Activated CD8-positive, alpha-beta memory T cell treated with anti-CD3 and anti-CD28 coated beads, Interleukin-2, amount 50 U/mL, for 24 hours (primary cell): ENCODE results near the gene CASS4.
A peak's percentile ranks its signal among the peaks of the same experiment; 100 is the strongest.

Source experiments
- DNase-seq: peaks from one replicate; pipeline ENCODE4 v3.0.0-alpha.2; 2020; ENCODE audit errors: extremely low read depth

The CASS4 gene

DNA sequence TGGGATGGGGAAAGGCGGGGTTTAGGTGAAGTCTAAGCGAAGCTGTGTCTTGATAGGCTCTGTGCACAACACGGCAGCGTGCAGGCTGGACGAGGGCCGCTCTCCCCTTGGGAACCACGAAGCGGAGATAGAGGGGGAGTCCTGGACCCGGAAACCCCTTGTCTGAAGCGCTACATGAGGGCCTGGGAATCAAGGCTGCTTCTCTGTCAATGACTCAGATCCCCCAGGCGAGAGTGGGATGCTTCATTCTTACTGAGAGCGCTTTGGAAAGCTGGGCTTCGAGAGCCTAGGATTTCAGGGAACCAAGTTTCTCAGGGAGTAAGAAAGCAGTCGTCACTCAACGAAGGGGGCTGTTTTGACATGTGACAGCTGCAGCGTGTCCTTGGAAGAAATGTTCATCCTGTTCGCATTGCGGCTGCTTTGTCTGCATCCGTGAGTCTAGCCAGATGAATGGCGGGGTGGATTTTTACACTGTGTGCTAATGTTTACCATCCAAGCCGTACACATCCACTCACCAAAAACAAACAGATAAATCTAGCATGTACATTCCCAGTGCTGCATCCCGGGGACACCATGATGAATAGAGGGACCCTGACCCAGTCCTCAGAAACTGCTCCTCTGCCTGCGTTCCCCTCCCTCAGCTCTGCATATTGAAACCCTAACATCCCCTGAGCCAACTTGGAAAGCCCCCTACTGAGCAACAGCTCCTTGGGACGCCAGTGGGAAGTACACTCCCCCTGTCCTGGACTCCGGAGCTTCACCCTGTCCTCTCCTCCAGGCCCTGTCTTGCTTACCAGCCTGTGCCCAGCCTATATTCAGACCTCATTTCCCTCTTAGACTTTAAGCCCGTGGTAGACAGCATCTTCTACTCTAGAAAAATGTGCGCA is 31.8 kb downstream of the CASS4 start:
- DNase-seq = no peak

DNA sequence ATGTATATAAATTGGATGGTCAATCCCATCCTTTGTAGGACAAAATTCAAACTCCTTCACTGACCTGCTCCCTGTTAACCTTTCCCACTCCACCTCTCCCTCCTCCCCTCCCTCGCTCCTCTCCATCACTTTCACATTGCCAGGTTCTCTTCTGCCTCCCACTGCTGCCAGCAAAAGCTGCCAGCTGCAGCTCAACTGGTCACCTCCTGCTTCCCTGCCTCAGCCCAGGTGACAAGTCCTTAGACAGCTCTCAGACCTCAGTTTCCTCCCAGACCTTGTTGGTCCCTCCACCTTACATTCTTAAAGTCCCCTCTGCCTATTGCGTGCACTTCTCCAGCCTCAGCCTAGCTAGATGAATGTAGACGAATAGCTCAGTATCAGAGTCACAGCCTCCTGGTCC is 33.1 kb downstream of the CASS4 start:
- no peak for DNase-seq

DNA sequence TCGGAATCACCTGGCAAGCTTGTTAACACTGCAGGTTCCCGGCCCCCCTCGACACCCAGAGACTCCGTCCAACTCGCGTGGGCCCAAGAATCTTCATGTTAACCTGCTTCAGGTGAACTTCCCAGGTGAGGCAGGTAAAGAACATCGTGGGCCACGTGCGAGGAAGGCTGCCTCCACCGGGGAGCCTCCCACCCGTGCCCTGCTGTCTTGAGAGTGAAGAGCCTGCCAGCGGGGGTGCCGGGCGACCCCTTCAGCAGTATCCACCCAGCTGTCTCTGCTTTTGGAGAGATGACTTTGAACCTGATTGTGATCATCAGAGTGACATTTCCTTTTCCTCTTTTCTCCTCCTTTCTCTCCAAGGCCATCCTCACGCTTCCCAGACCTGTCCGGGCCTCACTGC is 33.5 kb downstream of the CASS4 start:
- no peak for DNase-seq

DNA sequence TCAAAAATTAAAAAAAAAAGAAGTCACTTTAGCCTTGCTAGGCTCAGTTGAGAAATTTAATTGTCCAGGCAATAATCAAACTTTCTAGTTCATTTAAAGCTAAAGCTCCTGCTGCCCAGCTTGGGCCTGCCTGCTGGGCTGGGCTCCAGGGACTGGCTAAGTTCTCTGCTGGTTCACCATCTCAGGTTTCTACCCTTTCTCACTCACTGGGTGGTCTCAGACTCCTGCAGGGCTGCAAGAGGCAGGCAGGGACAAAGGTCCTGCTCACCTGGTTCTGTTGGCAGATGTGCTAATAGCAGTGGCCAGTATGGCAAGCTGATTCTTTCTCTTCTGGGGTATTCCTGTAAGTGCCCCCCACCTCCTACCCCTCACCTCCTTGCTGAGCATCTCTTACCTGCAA is 35.2 kb downstream of the CASS4 start:
- DNase-seq = no peak

DNA sequence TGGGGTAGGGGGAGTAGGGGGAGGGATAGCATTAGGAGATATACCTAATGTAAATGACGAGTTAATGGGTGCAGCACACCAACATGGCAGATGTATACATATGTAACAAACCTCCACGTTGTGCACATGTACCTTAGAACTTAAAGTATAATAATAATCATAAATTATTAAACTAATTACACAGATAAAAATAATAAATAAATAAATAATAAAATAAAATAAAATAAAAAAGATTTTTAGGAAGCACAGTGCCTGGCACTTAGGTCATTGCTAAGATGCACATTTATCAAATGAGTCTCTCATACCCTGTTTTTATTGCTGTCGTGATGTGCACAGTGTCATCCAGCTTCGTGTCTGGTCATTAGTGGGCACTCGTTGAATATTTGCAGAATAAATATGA is 37.4 kb downstream of the CASS4 start:
- DNase-seq = no peak

DNA sequence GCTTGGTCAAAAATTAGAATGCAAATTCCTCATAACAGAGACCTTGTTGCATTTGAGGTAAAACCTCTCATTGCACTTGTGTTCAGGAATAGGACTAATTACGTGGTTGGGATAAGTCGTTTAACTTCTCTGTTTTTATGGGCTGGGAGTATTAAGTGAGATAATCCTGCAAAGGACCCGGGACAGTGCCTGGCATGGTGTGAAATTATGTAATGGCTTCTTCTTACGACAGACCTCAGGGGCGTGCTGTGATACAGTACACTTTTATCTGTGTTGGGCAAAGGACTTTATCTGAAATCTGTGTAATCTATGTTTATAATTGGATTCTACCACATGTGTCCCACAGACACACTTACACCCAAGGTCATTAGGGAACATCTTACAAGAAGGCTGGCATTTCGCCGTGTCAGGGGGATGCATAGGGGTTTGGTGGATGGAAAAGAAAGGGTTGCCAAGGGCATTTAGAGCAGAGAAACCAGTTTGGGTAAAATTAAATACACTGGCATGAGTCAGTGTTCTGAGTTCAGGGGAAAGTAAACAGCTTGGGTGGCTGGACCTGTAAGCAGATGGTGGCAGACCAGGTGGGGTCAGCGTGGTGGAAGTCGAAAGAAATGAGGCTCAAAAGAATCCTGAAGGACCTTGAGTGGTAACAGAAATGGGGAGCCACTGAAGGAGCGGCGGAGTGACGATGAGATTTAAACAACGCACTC is 39.2 kb downstream of the CASS4 start:
- DNase-seq = no peak

DNA sequence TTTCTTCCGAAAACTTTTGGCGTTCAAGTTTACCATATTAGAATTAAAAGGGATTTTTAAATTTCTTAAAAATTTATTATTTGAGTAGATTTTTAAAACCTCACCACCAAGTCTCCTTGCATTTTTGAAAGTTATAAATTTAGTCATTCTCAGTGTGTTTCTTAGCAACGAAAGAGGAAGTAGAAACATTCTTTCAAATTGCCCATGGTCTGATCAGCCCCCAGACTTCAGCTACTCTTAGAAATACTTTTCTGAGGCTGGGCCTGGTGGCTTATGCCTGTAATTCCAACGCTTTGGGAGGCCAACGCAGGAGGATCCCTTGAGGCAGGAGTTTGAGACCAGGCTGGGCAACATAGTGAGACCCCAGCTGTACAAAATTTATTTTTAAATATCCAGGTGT is 41.3 kb downstream of the CASS4 start:
- no peak for DNase-seq

DNA sequence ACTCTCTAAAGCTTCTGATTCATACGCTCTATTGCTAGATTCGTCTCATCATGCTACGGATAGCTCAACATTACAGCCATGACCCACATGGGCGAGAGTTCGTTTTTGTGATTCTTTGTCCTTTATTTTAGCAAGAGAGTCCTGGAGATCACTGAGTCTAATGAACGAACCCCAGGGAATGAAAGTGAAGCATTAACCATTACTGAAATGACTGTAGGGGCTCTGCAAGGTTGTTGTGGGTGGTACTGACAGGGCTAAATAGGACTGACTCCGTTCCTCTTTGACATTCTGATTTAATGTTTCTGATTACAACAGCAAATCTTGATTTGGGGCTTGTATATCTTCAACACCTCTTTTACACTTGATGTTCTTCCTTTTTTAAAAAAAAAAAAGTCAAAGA is 42.7 kb downstream of the CASS4 start:
- no peak for DNase-seq

DNA sequence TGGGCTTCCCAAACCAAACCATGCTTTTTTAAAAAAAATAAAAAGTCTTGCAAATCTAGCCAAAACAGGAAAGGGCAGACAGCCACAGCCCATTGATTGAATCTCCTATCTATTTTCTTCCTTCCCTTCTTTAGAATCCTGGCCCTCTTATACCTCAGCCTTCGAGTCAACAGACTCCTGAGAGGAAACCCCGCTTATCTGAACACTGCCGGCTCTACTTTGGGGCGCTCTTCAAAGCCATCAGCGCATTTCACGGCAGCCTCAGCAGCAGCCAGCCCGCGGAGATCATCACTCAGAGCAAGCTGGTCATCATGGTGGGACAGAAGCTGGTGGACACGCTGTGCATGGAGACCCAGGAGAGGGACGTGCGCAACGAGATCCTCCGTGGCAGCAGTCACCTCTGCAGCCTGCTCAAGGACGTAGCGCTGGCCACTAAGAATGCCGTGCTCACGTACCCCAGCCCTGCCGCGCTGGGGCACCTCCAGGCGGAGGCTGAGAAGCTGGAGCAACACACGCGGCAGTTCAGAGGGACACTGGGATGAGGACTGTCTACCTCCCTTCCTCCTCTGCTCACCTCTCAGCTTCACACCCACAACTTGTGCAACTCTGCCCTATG is 46.3 kb downstream of the CASS4 start:
- no peak for DNase-seq

DNA sequence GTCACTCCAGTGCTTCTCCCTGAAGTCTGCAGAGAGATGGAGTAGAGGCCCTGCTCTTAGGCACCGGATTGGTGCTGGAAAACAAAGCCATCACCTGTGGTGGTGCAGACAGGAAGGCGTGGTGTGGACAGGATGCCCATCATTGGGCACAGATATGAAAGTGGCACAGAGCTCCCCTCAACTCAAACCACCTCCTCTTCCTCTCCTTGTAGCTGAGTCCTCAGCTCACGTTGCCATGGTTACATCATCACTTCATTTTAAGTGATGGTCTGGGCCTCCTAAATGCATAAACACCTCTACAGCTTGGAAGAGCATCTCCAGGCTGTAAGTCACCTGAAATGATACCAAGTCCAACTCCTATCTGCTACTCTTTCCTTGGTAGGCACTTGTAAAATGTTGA is 48.4 kb downstream of the CASS4 start:
- DNase-seq = no peak

DNA sequence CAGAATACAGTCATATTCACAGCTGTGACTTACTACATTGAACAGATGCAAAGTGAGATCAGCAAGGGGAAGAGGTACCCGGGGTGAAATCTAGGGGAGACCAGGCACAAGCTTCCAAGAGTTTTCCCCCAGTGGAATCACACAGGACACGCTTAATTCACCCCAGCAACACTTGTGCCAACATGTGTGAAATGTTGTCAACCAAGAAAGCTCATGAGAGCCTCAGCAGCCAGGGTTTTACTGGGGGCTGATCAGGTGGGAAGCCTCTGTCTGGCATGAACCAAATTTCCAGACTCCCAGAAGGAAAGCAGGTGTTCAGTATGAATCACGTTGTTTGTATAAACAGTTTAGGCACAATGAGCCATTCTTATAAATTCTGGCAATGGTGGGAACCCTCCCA is 49.5 kb downstream of the CASS4 start:
- DNase-seq = no peak

DNA sequence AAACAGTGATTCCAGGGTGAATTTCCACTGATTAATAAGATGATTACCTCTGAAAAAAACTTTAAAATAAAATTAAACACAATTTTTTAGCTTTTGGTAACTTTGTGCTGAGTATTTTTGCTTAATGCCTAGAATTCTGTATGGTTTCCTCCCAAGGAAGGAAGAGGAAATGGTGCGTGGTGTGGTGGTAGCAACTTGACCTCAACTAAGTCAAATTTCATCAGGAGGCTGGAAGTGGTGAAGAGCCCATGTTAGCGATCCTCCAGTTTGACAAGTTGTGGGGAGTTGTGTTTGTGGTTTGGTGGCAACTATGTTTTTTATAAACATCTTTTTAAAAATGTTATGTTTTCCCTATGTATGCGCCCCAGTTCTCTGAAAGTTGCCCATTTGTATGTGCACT is 51.4 kb downstream of the CASS4 start:
- DNase-seq = no peak

DNA sequence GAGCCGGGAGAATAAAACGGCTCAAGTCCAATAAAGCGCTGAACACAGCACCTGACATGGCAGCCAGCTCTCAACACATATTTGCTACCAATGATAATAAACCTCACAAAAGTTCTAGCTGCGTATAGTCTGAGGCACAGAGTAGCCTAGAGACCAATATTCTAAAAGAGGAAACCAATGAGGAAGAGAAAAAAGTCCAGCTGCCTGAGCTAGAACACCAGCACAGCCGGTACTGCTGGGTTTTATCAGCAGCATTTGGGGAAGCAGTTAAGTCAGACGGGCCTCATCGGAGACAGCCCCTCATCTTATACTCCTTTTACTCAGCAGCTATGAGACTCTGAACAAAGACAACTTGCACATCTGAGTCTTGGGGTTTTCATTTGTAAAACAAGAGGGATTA is 53.9 kb downstream of the CASS4 start:
- DNase-seq = no peak

DNA sequence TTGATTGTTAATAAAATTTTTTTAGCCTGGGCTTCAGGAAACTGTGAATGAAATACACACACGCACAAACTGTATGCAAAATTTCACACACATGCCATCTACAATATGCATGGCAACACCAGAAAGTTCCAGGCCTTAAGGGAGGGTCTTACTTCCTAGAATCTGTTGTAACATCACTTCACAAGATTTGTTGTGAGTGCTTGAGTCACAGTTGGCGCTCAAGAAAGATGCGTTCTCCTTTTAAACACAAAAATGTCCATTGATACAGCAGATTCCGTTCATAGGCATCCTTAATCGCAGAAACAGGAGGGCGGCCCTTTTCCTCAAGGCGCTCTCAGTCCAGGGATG is 55.9 kb downstream of the CASS4 start:
- no peak for DNase-seq

DNA sequence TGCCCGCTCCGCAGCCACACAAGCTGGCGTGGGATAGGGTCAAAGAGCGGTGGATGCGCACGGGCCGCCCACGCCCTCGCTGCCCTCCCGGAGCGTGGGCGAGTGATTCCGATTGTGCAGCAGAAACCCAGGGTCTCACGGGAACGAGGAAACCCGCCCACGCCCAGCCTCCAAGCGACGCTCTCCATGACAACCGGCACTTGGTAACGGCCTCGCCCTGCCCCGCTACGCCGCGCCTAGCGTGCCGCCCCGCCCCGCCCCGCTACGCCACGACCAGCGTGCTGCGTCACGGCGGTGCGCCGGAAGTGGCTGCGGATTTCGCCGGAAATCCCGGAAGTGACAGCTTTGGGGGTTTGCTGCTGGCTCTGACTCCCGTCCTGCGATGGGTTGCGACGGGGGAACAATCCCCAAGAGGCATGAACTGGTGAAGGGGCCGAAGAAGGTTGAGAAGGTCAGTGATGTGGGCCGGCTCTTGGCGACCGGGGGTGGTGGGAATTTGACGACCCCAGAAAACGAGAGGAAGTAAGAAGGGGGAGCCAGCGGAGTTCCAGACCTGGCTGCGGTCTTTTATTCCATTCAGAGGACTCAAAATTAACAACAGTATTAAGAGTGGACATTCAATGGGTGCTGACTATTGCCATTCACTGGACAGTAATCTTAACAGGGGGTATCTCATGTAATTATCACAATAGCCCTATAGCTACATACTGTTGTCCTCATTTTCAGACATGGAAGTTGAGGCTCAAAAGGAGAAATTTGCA is 56.4 kb downstream of the CASS4 start, which contains the start of gene RTF2:
TSS of gene RTF2 (plus strand) at position 312 of the 761 bp plus-strand sequence. CDS start at position 383, 71 bp downstream.
- DNase-seq = peak; percentile 95

DNA sequence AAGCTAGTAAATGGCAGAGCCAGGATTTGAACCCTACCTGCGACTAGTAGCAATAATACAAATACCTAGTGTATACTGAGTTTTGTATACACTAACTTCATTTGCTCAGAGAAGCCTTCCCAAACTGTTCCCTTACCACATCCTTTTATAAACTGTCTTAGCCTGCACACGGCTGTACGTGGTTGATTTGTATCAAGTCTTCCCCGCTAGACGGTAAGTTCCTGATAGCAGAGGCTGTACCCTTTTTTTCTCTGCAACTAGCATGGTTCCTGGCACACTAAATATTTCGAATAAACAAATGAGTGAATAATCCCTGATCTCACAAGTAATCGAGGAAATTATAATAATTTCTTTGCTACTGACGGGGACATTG is 57.0 kb downstream of the CASS4 start:
- no peak for DNase-seq

DNA sequence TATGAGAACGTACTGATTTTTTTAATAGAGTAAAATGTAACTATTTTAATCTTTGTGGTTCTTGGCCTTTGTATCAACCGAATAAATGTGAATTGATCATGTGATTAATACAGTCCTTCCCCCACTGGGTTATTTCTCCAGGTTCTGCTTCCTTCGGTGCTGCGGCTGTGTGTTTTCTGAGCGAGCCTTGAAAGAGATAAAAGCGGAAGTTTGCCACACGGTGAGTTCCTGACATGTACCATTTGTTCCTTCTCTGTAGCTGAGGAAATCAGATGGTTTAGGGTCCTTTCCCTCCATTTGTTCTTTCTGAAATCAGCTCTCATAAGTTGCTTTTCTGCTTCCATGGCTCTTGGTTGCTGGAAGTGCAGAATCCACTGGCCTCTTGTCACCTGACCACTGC is 71.9 kb downstream of the CASS4 start:
- no peak for DNase-seq

DNA sequence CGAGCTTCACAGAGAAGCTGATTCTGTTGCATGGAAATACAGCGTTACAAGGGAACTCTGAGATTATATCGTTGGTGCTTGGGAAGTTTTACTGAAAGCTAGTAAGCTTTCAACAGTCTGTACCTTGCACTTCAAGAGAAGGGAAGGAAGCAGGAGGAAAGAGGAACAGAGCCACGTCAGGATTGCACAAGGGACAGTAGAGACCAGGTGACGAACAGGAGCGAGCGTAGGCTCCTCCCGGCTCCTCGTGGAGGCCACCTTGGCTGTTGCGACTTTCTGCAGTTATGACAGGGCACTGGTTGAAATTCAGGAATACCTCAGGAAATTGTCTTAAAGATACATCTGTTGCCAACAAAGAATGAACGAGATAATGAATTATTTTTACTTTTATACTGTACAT is 75.2 kb downstream of the CASS4 start:
- DNase-seq = no peak

DNA sequence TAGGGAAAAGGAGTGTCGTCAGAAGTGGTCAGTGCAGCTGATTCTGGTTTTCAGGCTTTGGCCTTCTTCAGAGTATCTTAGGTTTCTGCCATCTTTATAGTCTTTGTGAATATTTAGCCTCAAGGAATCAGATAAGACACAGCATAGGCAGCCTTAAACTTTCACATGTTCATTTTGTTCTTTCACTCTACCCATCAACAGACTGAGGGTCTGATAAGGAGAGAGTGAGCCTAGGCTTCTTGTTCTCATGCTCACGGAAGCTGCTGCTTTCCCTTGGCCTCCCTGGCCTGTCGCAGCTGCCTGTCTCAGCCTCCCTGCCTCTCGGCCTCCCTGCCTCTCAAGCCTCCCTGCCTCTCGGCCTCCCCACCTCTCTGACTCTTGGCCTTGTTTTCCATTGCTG is 76.5 kb downstream of the CASS4 start:
- no peak for DNase-seq

DNA sequence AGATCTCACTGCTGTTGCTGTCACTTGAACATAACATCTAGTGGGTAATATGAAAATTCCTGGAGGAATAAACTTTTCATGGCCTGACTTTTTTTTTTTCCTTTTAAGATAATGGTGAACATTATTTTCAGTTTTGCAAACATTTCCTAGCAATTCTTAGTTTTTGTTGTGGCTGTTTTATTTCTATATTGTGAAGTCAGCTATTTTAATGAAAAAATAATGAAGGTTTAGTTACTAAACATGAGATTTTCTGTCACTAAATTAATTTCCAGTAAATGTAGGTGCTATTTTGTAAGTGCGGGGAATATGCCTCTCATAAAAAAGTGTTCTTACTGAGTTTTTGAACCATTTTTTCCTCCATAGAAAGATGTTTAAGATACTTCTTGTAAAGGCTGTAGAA is 89.1 kb downstream of the CASS4 start:
- no peak for DNase-seq

DNA sequence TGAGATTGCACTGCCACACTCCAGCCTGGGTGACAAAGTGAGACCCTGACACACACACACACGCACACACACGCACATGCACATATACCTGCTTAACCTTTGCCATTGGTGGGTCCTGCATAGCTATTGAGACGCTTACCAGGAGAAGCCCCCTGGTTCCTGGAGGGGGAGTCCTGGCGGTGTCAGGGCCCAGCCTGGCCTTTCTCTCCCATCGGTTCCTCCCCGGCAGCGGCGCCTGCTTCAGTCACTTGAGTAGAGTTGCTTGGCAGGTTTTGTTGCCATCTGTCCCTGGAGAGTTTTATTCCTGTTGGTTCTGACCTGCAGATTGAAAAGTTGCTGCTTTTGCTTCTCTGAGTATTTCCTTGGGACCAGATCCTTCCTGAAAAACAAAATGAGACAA is 91.9 kb downstream of the CASS4 start:
- DNase-seq = no peak

DNA sequence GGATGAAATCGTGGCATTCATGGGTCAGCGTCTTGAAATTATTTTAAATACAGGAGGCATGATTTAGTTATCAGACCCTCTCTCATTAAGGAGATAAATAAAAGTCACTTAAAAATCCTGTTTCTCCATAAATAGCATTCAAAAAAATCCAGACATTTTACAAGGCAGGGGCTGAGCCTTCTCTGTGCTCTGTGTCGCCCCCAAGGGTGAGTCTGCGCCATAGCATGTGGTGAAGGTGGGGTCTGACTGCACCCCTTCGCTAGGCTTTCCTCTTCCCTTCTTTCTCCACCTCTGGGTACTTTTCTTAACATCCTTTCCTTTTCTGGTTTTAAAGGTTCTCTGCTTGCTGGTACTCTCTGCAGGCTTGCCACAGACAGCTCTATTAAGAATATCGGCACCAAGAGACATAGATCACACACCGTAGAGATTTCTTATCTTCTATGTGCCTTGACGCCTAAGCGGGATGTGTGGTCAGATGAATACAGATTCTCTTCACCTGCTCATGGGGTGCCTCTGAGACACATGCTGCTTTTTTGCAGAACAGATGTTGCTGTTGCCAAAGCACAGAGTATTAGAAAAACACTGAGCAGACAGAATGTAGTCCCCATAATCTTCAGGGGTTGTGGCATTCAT is 92.4 kb downstream of the CASS4 start:
- no peak for DNase-seq
